ENCODE measurements around the gene CPED1. TPM values are rescaled to one million over a fixed set of nuclear protein-coding genes. Genes with fewer than 3 reads are reported as not detected.

CPED1 gene
- total RNA-seq, 4 donors from 2014 or later: 15.0 to 32.1 (median 21.8) TPM

- 75 to 79% methylated on average over 2 of the region's 2 CpGs for WGBS, 2 donors
- TF ChIP-seq EP300 (IDR thresholded peaks at IDR 0.05) (no peak), CTCF (IDR thresholded peaks at IDR 0.05) (no peak), POLR2A (IDR thresholded peaks at IDR 0.05) (no peak)
- H3K27ac ChIP-seq: no peak overlapping the region
These were observed 2.7 kb upstream of the CPED1 start for GRCh38 chr7:120985839-120986238.

GRCh38 chr7:120986650-120987049 lies 1.9 kb upstream of the CPED1 start:
- 93 to 95% methylated on average over 2 of the region's 2 CpGs for WGBS, 2 donors
- DNase-seq (ENCODE audit: low spot score in 2 of 2): no peak
- Histone ChIP-seq H3K36me3 (no peaks in the 10 kb centered on the region), H3K9me3 (no peaks in the 10 kb centered on the region), H3K4me3 (no peak overlapping the region), H3K4me1 (peaks cover 0 to 20% (median 2%) of the 10 kb centered on the region in 4 donors), H3K27me3 (no peaks in the 10 kb centered on the region), H3K27ac (no peak overlapping the region)
- TF ChIP-seq POLR2A (IDR thresholded peaks at IDR 0.05) (no peak), CTCF (IDR thresholded peaks at IDR 0.05) (no peak), EP300 (IDR thresholded peaks at IDR 0.05) (no peak)

More at GRCh38 chr7:120985839-120986238, 2.7 kb upstream of the CPED1 start:
- Histone ChIP-seq H3K27me3 (no peaks in the 10 kb centered on the region), H3K9me3 (no peaks in the 10 kb centered on the region), H3K4me3 (no peak overlapping the region), H3K36me3 (no peaks in the 10 kb centered on the region), H3K4me1 (peaks cover 0 to 12% (median 2%) of the 10 kb centered on the region in 4 donors)
- no peak for DNase-seq (ENCODE audit: low spot score in 2 of 2)

- Histone ChIP-seq H3K27me3 (no peaks in the 10 kb centered on the region), H3K4me1 (peaks cover 0 to 26% (median 4%) of the 10 kb centered on the region in 4 donors), H3K27ac (peak overlapping the region; percentile 75 to 92 (median 79)), H3K4me3 (peak overlapping the region in 2 of 4 donors; percentile 37 to 59), H3K9me3 (no peaks in the 10 kb centered on the region), H3K36me3 (no peaks in the 10 kb centered on the region)
- 1 to 3% methylated on average over 3 of the region's 3 CpGs for WGBS, 2 donors
- TF ChIP-seq POLR2A (IDR thresholded peaks at IDR 0.05) (no peak), CTCF (IDR thresholded peaks at IDR 0.05) (no peak), EP300 (IDR thresholded peaks at IDR 0.05) (no peak)
- DNase-seq (ENCODE audit: low spot score in 2 of 2): no peak
These were observed 1.2 kb upstream of the CPED1 start for GRCh38 chr7:120987280-120987679.

- H3K27me3 ChIP-seq: no peaks in the 10 kb centered on the region
- TF ChIP-seq CTCF (IDR thresholded peaks at IDR 0.05): peak; percentile 86 to 94 (median 87)
- peak in 1 of 2 donors; percentile 59 for TF ChIP-seq EP300 (IDR thresholded peaks at IDR 0.05)
- peak in 1 of 2 donors; percentile 52 for TF ChIP-seq POLR2A (IDR thresholded peaks at IDR 0.05)
- peak; percentile 90 to 93 for DNase-seq (ENCODE audit: low spot score in 2 of 2)
- no peaks in the 10 kb centered on the region for H3K9me3 ChIP-seq
- 0 to 1% methylated on average over 12 of the region's 12 CpGs for WGBS, 2 donors
- no peaks in the 10 kb centered on the region for H3K36me3 ChIP-seq
- peak overlapping the region; percentile 75 to 92 (median 79) for H3K27ac ChIP-seq
- H3K4me1 ChIP-seq: peaks cover 0 to 33% (median 7%) of the 10 kb centered on the region in 4 donors
- H3K4me3 ChIP-seq: peak overlapping the region; percentile 37 to 59 (median 52)
These were observed 574 bp upstream of the CPED1 start for GRCh38 chr7:120987683-120988590.

Data from tibial nerve (tissue), 4 donors.